NT2/D1 (cell line): ENCODE measurements around the gene PPP1R14B.

Experiments
- SUZ12 ChIP-seq: IDR thresholded peaks from 2 replicates; pipeline ENCODE4 v1.6.1; 2011; ENCODE audit not compliant: insufficient read length, insufficient read depth; ENCODE audit errors: extremely low read depth
- YY1 ChIP-seq: IDR thresholded peaks from 2 replicates; pipeline ENCODE4 v1.6.1; 2011; ENCODE audit not compliant: insufficient read length, insufficient read depth
- ZNF274 ChIP-seq: IDR thresholded peaks from 2 replicates; pipeline ENCODE4 v1.6.1; 2011; ENCODE audit warnings: mild to moderate bottlenecking, low read depth, low read length

DNA sequence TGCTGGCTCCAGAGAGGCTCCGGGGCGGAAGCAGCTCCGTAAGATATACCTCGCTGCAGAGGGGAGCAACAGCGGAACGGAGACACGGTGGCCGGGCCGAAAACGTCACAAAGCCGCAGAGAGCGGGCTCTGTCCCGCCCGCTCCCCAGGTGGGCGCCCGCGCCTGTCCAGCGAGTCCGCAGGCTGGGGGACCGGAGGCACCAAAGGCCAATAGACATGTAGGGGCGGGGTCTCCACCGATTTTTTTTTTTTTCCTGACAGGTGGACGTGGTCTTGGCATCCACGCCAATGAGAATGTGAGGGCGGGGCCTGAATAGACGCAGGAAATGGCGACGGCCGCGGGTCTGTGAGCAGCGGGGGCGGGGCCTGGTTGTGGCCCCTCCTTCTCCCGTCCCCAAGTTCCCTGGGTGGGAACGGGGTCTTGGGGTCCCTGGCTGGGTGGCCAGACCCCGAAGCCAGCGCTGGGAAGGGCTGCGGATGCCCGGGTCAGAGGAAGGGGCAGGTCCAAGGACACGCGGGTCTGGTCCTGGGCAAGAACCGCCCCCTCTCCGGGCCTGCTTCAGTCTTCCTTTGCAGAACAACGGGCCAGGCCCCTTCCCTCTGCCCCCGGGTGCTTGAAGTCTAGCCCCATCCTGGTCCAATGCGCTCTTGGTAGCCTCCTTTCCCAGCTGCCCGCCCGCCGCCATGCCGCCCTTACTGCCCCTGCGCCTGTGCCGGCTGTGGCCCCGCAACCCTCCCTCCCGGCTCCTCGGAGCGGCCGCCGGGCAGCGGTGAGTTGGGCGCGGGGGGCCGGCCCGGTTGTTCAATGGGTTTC is 16.4 kb downstream of the PPP1R14B start, which contains the start of gene DNAJC4:
- TF ChIP-seq ZNF274: no peak
- TF ChIP-seq SUZ12: no peak
- no peak for TF ChIP-seq YY1
